ENCODE results near the gene USP54.

DNA sequence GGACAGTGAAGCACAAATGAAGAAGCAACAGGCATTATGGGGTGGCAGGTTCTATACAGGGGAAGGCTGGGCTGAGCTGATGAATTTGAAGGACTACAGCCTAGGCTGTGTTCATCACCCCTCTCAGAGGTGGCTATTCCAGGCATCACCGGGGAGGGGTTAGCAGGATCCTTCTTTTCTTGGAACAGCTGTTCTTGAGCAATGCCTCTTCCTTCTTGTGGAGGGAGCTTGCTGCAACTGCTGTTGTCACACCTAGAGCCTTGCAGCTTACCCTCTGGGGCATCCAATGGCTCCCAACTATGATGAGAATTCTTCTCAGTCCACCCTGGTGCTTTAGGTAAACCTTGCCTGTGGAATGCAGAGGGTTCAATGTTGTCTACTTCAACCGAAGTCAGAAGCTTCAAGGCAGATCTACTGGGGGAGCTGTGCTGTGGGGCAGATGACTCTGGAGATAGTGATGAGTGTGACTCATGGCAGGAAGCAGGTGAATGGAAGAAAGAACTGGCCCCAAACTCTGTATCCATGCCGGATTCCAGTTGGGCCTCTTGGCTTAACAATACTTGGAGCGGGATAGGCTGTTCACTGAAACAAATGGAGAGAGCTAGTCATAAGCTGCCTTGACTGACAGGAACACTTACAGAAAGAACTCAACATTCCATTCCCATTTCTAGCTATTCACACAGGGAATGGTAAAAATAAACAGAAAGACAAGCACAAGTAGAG lies 73.8 kb downstream of the USP54 start:
- TF ChIP-seq POLR2A (IDR thresholded peaks at IDR 0.05), result no peak
- TF ChIP-seq, protein P1, sequence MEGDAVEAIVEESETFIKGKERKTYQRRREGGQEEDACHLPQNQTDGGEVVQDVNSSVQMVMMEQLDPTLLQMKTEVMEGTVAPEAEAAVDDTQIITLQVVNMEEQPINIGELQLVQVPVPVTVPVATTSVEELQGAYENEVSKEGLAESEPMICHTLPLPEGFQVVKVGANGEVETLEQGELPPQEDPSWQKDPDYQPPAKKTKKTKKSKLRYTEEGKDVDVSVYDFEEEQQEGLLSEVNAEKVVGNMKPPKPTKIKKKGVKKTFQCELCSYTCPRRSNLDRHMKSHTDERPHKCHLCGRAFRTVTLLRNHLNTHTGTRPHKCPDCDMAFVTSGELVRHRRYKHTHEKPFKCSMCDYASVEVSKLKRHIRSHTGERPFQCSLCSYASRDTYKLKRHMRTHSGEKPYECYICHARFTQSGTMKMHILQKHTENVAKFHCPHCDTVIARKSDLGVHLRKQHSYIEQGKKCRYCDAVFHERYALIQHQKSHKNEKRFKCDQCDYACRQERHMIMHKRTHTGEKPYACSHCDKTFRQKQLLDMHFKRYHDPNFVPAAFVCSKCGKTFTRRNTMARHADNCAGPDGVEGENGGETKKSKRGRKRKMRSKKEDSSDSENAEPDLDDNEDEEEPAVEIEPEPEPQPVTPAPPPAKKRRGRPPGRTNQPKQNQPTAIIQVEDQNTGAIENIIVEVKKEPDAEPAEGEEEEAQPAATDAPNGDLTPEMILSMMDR (IDR thresholded peaks at IDR 0.05), result no peak

Data from right lobe of liver (tissue), 4 donors.